HL-60 (cell line): ENCODE measurements around the gene ZNF718.
"Not testable (repeated sequence)": the region's sequence is repeated elsewhere in the genome, so short reads cannot be mapped to it uniquely, and the experiment has no call there.

Experiments
- DNase-seq, 2 experiments: peaks; one replicate each; pipeline ENCODE4 v3.0.0-alpha.2; 2010 to 2020; ENCODE audit warnings: low read depth in 1 of 2, low spot score in 1 of 2
- H3K27ac ChIP-seq: fragments of 250-450 bp; sonication (Bioruptor Pico); replicated peaks from 2 replicates; pipeline ENCODE4 v1.5.1; 2020; ENCODE audit warnings: mild to moderate bottlenecking, moderate library complexity
- H3K27me3 ChIP-seq: fragments of 250-450 bp; sonication (Bioruptor Pico); 2 replicates; pipeline ENCODE4 v1.5.1; 2021; ENCODE audit warnings: mild to moderate bottlenecking, moderate library complexity; ENCODE audit not compliant: insufficient read depth, poor library complexity, severe bottlenecking
- H3K4me3 ChIP-seq: replicated peaks from 2 replicates; pipeline ENCODE4 v1.5.1; 2011; ENCODE audit warnings: mild to moderate bottlenecking, control low read depth, low read length; ENCODE audit not compliant: insufficient read depth
- CTCF ChIP-seq: IDR thresholded peaks from one replicate; pipeline ENCODE4 v1.5.1; 2011; ENCODE audit warnings: low read length, control low read depth, inconsistent platforms; ENCODE audit not compliant: insufficient read depth
- GABPA ChIP-seq: IDR thresholded peaks from 2 replicates; pipeline ENCODE4 v1.6.1; 2012; ENCODE audit warnings: low read depth
- POLR2AphosphoS5 ChIP-seq: IDR thresholded peaks from 2 replicates; pipeline ENCODE4 v1.6.1; 2012; ENCODE audit warnings: low read depth
- REST ChIP-seq: IDR thresholded peaks from 2 replicates; pipeline ENCODE4 v1.6.1; 2012; ENCODE audit warnings: low read depth; ENCODE audit not compliant: insufficient replicate concordance
- SPI1 ChIP-seq: IDR thresholded peaks from 2 replicates; pipeline ENCODE4 v1.6.1; 2012; ENCODE audit warnings: low read depth, mild to moderate bottlenecking, borderline replicate concordance

The ZNF718 gene

GRCh38 chr4:188091-188490, 63.8 kb downstream of the ZNF718 start:
- no peaks in the 10 kb centered on the region for H3K27me3 ChIP-seq
- no peak overlapping the region for H3K4me3 ChIP-seq
- DNase-seq: no peak
- H3K27ac ChIP-seq: no peak overlapping the region
- TF ChIP-seq REST (no peak), SPI1 (no peak), POLR2AphosphoS5 (no peak), CTCF (no peak), GABPA (no peak)

- H3K27ac ChIP-seq, H3K4me3 ChIP-seq, H3K27me3 ChIP-seq: not testable (repeated sequence)
- TF ChIP-seq POLR2AphosphoS5: peak; percentile 81
- TF ChIP-seq SPI1: peak; percentile 65; the same call in 1 of the 2 replicates
- DNase-seq: peak; percentile 88 to 93
Measured at GRCh38 chr4:195159-195558, 70.9 kb downstream of the ZNF718 start.

GRCh38 chr4:200936-201335, 76.6 kb downstream of the ZNF718 start:
- TF ChIP-seq POLR2AphosphoS5 (no peak), CTCF (no peak), GABPA (no peak), REST (no peak), SPI1 (no peak)
- Histone ChIP-seq H3K4me3 (no peak overlapping the region), H3K27ac (no peak overlapping the region), H3K27me3 (no peaks in the 10 kb centered on the region)
- DNase-seq: no peak

- H3K27me3 ChIP-seq, H3K4me3 ChIP-seq, DNase-seq, H3K27ac ChIP-seq: not testable (repeated sequence)
Measured at GRCh38 chr4:202822-203221, 78.5 kb downstream of the ZNF718 start.

GRCh38 chr4:205097-205756, 80.9 kb downstream of the ZNF718 start:
- H3K27ac ChIP-seq: no peak overlapping the region
- TF ChIP-seq CTCF (no peak), GABPA (no peak), REST (no peak), SPI1 (no peak), POLR2AphosphoS5 (no peak)
- no peak for DNase-seq
- H3K27me3 ChIP-seq: no peaks in the 10 kb centered on the region
- no peak overlapping the region for H3K4me3 ChIP-seq
